IMR-90 (cell line): Measurements from ENCODE around the gene YY1AP1. TPM values are rescaled to one million over a fixed set of nuclear protein-coding genes. Genes with fewer than 3 reads are reported as not detected.
"Not testable (repeated sequence)": the region's sequence is repeated elsewhere in the genome, so short reads cannot be mapped to it uniquely, and the experiment has no call there.

ENCODE experiments used
- ATAC-seq: fragments of 200-7000 bp; cut with Tn5 transposase; 2 replicates; pipeline ENCODE4 v1.9.1; 2020; ENCODE audit warnings: low read depth, mild to moderate bottlenecking, moderate library complexity
- BruUV-seq: library from RNA; stranded (reverse); fragments of 400-500 nt; replicated peaks from 2 replicates; lab custom pipeline; 2021; lab: Mats Ljungman, UMichigan
- CTCF ChIA-PET: fragments of 300-600 bp; formaldehyde crosslinking; extraction: SDS; loops from one replicate; lab custom pipeline; 2021; ENCODE audit warnings: antibody characterized with exemption; lab: Yijun Ruan, JAX
- POLR2A ChIA-PET: fragments of 300-600 bp; sonication (Branson Sonifier 250); formaldehyde crosslinking; loops from one replicate; lab custom pipeline; 2022; ENCODE audit warnings: antibody characterized with exemption; ENCODE audit not compliant: unreplicated experiment; lab: Charles Lee
- DNase-seq: peaks from one replicate; pipeline ENCODE4 v3.0.0; 2013
- H2AFZ ChIP-seq: replicated peaks from 2 replicates; pipeline ENCODE3; 2013; ENCODE audit warnings: low read length, mild to moderate bottlenecking; ENCODE audit not compliant: poor library complexity
- H2AK5ac ChIP-seq: 2 replicates; pipeline ENCODE4 v1.6.1; 2013; ENCODE audit warnings: low read depth, low read length, inconsistent platforms
- H2AK9ac ChIP-seq: replicated peaks from 2 replicates; pipeline ENCODE3; 2013; ENCODE audit warnings: mild to moderate bottlenecking, low read depth, low read length, moderate library complexity; ENCODE audit not compliant: poor library complexity
- H2BK120ac ChIP-seq: 2 replicates; pipeline ENCODE4 v1.6.1; 2013; ENCODE audit warnings: low read depth, low read length, inconsistent platforms
- H2BK15ac ChIP-seq: 3 replicates; pipeline ENCODE4 v1.6.1; 2013; ENCODE audit warnings: low read depth, low read length, inconsistent platforms
- H2BK20ac ChIP-seq: 2 replicates; pipeline ENCODE4 v1.6.1; 2013; ENCODE audit warnings: low read depth, mild to moderate bottlenecking, inconsistent platforms, low read length, moderate library complexity
- H2BK5ac ChIP-seq: 2 replicates; pipeline ENCODE4 v1.6.1; 2013; ENCODE audit warnings: mild to moderate bottlenecking, low read depth, low read length, inconsistent platforms; ENCODE audit not compliant: poor library complexity, severe bottlenecking
- H3K14ac ChIP-seq: replicated peaks from 2 replicates; pipeline ENCODE4 v1.6.1; 2013; ENCODE audit warnings: low read depth, low read length, inconsistent platforms
- H3K18ac ChIP-seq: 2 replicates; pipeline ENCODE4 v1.6.1; 2013; ENCODE audit warnings: low read depth, low read length, control low read depth
- H3K23ac ChIP-seq: 2 replicates; pipeline ENCODE4 v1.6.1; 2013; ENCODE audit warnings: low read depth, low read length, inconsistent platforms
- H3K27ac ChIP-seq: 2 replicates; pipeline ENCODE4 v1.5.1; 2013; ENCODE audit warnings: mild to moderate bottlenecking, control low read depth, low read length; ENCODE audit not compliant: insufficient read depth
- H3K27me3 ChIP-seq: 2 replicates; pipeline ENCODE4 v1.6.1; 2013; ENCODE audit warnings: low read length; ENCODE audit not compliant: control insufficient read depth, insufficient read depth
- H3K36me3 ChIP-seq: 2 replicates; pipeline ENCODE4 v1.6.1; 2013; ENCODE audit warnings: low read length, mixed read lengths; ENCODE audit not compliant: control insufficient read depth, insufficient read depth
- H3K4ac ChIP-seq: 2 replicates; pipeline ENCODE4 v1.6.1; 2013; ENCODE audit warnings: low read depth, low read length, inconsistent platforms
- H3K4me1 ChIP-seq: 2 replicates; pipeline ENCODE4 v1.6.1; 2013; ENCODE audit warnings: low read length, mixed read lengths; ENCODE audit not compliant: control insufficient read depth, insufficient read depth
- H3K4me2 ChIP-seq: 2 replicates; pipeline ENCODE4 v1.6.1; 2013; ENCODE audit warnings: low read depth, mild to moderate bottlenecking, control low read depth, low read length, moderate library complexity
- H3K4me3 ChIP-seq: 2 replicates; pipeline ENCODE4 v1.5.1; 2013; ENCODE audit warnings: low read depth, mild to moderate bottlenecking, control low read depth, low read length, moderate library complexity; ENCODE audit not compliant: insufficient read depth
- H3K56ac ChIP-seq: 2 replicates; pipeline ENCODE4 v1.6.1; 2013; ENCODE audit warnings: low read length, inconsistent platforms; ENCODE audit not compliant: insufficient read depth; ENCODE audit errors: extremely low read depth
- H3K79me1 ChIP-seq, 2 experiments: 2 replicates each; pipeline ENCODE4 v1.6.1; 2013; ENCODE audit warnings: low read length in 2 of 2, inconsistent platforms in 1 of 2, low read depth in 1 of 2
- H3K9ac ChIP-seq: 2 replicates; pipeline ENCODE4 v1.6.1; 2013; ENCODE audit warnings: low read depth, low read length, control low read depth
- H3K9me1 ChIP-seq: 2 replicates; pipeline ENCODE4 v1.6.1; 2013; ENCODE audit warnings: low read length, inconsistent platforms; ENCODE audit not compliant: insufficient read depth
- H3K9me3 ChIP-seq: 2 replicates; pipeline ENCODE4 v1.6.1; 2013; ENCODE audit warnings: low read length; ENCODE audit not compliant: control insufficient read depth, insufficient read depth
- H4K20me1 ChIP-seq: 2 replicates; pipeline ENCODE4 v1.6.1; 2013; ENCODE audit warnings: low read length, inconsistent platforms; ENCODE audit not compliant: insufficient read depth
- H4K5ac ChIP-seq: 2 replicates; pipeline ENCODE4 v1.6.1; 2013; ENCODE audit warnings: mild to moderate bottlenecking, low read depth, low read length, control low read depth
- H4K8ac ChIP-seq, 2 experiments: 2 replicates each; pipeline ENCODE4 v1.6.1; 2013; ENCODE audit warnings: low read depth in 2 of 2, low read length in 2 of 2, control low read depth in 1 of 2, inconsistent platforms in 1 of 2
- H4K91ac ChIP-seq: 2 replicates; pipeline ENCODE4 v1.6.1; 2013; ENCODE audit warnings: low read depth, low read length, inconsistent platforms; ENCODE audit not compliant: insufficient read depth
- WGBS, 2 experiments: methylation state at CpG; one replicate each; pipeline versions ENCODE4 v1.1.5 to v1.1.7; 2013; ENCODE audit warnings: missing lambda C conversion rate in 2 of 2; ENCODE audit not compliant: insufficient read length in 1 of 2; ENCODE audit errors: extremely low coverage in 2 of 2; 5-methylcytosine and 5-hydroxymethylcytosine counted together
- dilution Hi-C: fragments of 300-500 bp; cut with HindIII; formaldehyde crosslinking; loops from one replicate; pipeline ENCODE4 v1.14.3; 2018; ENCODE audit warnings: low sequenced_read_pairs; ENCODE audit not compliant: unreplicated experiment
- in situ Hi-C: fragments of 300-500 bp; cut with MboI; formaldehyde crosslinking; loops from 3 replicates; pipeline ENCODE4 v1.14.3; 2019; ENCODE audit warnings: low sequenced_read_pairs, inconsistent platforms, mixed read lengths
- intact Hi-C: fragments of 100-400 bp; cut with micrococcal nuclease; formaldehyde crosslinking; loops from 2 replicates; pipeline ENCODE4 v1.10.0; 2022
- polyA plus RNA-seq, 3 experiments: library from polyadenylated mRNA; depleted of rRNA; stranded (reverse); fragments of >200 nt; gene quantifications; 2 replicates each; pipeline ENCODE4 v1.2.3, GENCODE V29; 2012; ENCODE audit warnings: low replicate concordance in 1 of 3
- total RNA-seq: library from RNA; depleted of rRNA; stranded (reverse); fragments of >200 nt; gene quantifications from 2 replicates; pipeline ENCODE4 v1.2.3, GENCODE V29; 2012

The YY1AP1 gene
- total and polyA plus RNA-seq, 2 of the 4 experiments (the other 2 are of a cell fraction), result 31.5 to 52.6 TPM

- H3K9me3 ChIP-seq, H2BK20ac ChIP-seq, H3K18ac ChIP-seq, H3K56ac ChIP-seq, H2BK15ac ChIP-seq, H3K23ac ChIP-seq, H3K4me1 ChIP-seq, H4K8ac ChIP-seq, H2AK9ac ChIP-seq, H2AFZ ChIP-seq, H3K4me2 ChIP-seq, H3K4me3 ChIP-seq, POLR2A ChIA-PET, H3K9me1 ChIP-seq, CTCF ChIA-PET, H3K9ac ChIP-seq, H4K91ac ChIP-seq, H4K5ac ChIP-seq, DNase-seq, in situ Hi-C loops, H3K27me3 ChIP-seq, H3K14ac ChIP-seq, BruUV-seq, dilution Hi-C loops, H2AK5ac ChIP-seq, intact Hi-C loops, ATAC-seq, H2BK5ac ChIP-seq, H3K4ac ChIP-seq, H3K27ac ChIP-seq, H3K36me3 ChIP-seq, H2BK120ac ChIP-seq: not testable (repeated sequence)
- Histone ChIP-seq H3K79me1 (peaks cover 3 to 62% of the 10 kb centered on the region in 2 experiments; a peak in 3 of 4 replicates), H4K20me1 (peaks cover 53% of the 10 kb centered on the region)
- WGBS, 2 experiments, result no CpG with 5 or more reads among the region's 4 CpGs
Measured at GRCh38 chr1:155699062-155699461, 10.5 kb upstream of the YY1AP1 start.
